ENCODE data around the gene MKI67. TPM values are rescaled to one million over a fixed set of nuclear protein-coding genes. Genes with fewer than 3 reads are reported as not detected.

Gene MKI67
- total and polyA plus RNA-seq, 2 donors (not counting 1 experiment from before 2014, with no cell fraction given), result 0.36 to 0.47 TPM

GRCh38 chr10:128097783-128098182, 28.4 kb downstream of the MKI67 start:
- DNase-seq (no peak), ATAC-seq (ENCODE audit: low read depth) (no peak)
- H3K9me3 Mint-ChIP-seq (ENCODE audit: insufficient read depth), result no peaks in the 10 kb centered on the region
- Histone ChIP-seq H3K27me3 (replicated peaks in 1 of 4; ENCODE audit: control extremely low read depth in 1 of 4, control insufficient read depth in 3 of 4, insufficient read depth in 4 of 4, low read length in 3 of 4) (no peaks in the 10 kb centered on the region), H3K36me3 (replicated peaks in 1 of 2; ENCODE audit: control extremely low read depth in 1 of 2, control insufficient read depth in 1 of 2, extremely low read depth in 1 of 2, insufficient read depth in 2 of 2, low read length in 1 of 2) (peaks cover 0 to 4% of the 10 kb centered on the region in 2 experiments), H3K27ac (ENCODE audit: low read length in 2 of 2) (no peak overlapping the region), H3K9ac (ENCODE audit: low read length) (no peak overlapping the region), H3K4me1 (ENCODE audit: control insufficient read depth in 2 of 2, insufficient read depth in 2 of 2, low read length in 2 of 2) (no peaks in the 10 kb centered on the region), H4K20me1 (ENCODE audit: control insufficient read depth, insufficient read depth, low read length, poor library complexity, severe bottlenecking) (no peaks in the 10 kb centered on the region), H3K4me3 (ENCODE audit: control extremely low read depth in 1 of 5, extremely low read depth in 1 of 5, insufficient read depth in 1 of 5, low read depth in 2 of 5, low read length in 4 of 5) (no peak overlapping the region), H2AFZ (ENCODE audit: insufficient read depth, low read depth, low read length, poor library complexity, severe bottlenecking) (no peak overlapping the region), H3K9me3 (ENCODE audit: control extremely low read depth in 1 of 3, control insufficient read depth in 2 of 3, insufficient read depth in 1 of 3, low read length in 2 of 3) (no peaks in the 10 kb centered on the region), H3K4me2 (replicated peaks; ENCODE audit: low read depth, low read length, poor library complexity, severe bottlenecking) (no peak overlapping the region), H3K79me2 (ENCODE audit: control insufficient read depth, insufficient read depth, low read length) (no peaks in the 10 kb centered on the region)
- no peaks in the 10 kb centered on the region for H3K27me3 Mint-ChIP-seq
- no peak overlapping the region for H3K4me3 Mint-ChIP-seq
- intact Hi-C loops (cut with micrococcal nuclease), result no loop called here
- POLR2A ChIA-PET, result no interaction called here
- H3K4me1 Mint-ChIP-seq, result peaks cover 12% of the 10 kb centered on the region
- no peak overlapping the region for H3K27ac Mint-ChIP-seq
- TF ChIP-seq EZH2 (IDR thresholded peaks at IDR 0.05; ENCODE audit: borderline replicate concordance, insufficient read depth, low read depth, low read length, poor library complexity, severe bottlenecking) (no peak), CTCF (IDR thresholded peaks at IDR 0.05) (no peak)
- CTCF ChIA-PET, result interaction anchor here (1.2 kb wide), 1 partner anchor 62 kb away, joined by 4 read pairs; no protein-coding TSS in a partner anchor
- 97% methylated on average over 8 of the region's 8 CpGs for WGBS (ENCODE audit: insufficient coverage)

GRCh38 chr10:128096486-128097199, 29.6 kb downstream of the MKI67 start:
- Histone ChIP-seq H3K27ac (ENCODE audit: low read length in 2 of 2) (no peak overlapping the region), H3K4me1 (ENCODE audit: control insufficient read depth in 2 of 2, insufficient read depth in 2 of 2, low read length in 2 of 2) (no peaks in the 10 kb centered on the region)
- H3K4me1 Mint-ChIP-seq, result peaks cover 12% of the 10 kb centered on the region

More at GRCh38 chr10:128096486-128097199, 29.6 kb downstream of the MKI67 start:
- H3K9me3 ChIP-seq (ENCODE audit: control extremely low read depth in 1 of 3, control insufficient read depth in 2 of 3, insufficient read depth in 1 of 3, low read length in 2 of 3), result no peaks in the 10 kb centered on the region
- CTCF ChIA-PET, result no interaction called here
- 98% methylated on average over 5 of the region's 5 CpGs for WGBS (ENCODE audit: insufficient coverage)
- no peaks in the 10 kb centered on the region for H3K9me3 Mint-ChIP-seq (ENCODE audit: insufficient read depth)
- no peaks in the 10 kb centered on the region for H3K79me2 ChIP-seq (ENCODE audit: control insufficient read depth, insufficient read depth, low read length)
- no peak overlapping the region for H3K4me3 Mint-ChIP-seq
- no peak overlapping the region for H3K9ac ChIP-seq (ENCODE audit: low read length)
- no peaks in the 10 kb centered on the region for H3K27me3 ChIP-seq (replicated peaks in 1 of 4; ENCODE audit: control extremely low read depth in 1 of 4, control insufficient read depth in 3 of 4, insufficient read depth in 4 of 4, low read length in 3 of 4)
- POLR2A ChIA-PET, result no interaction called here
- no peak overlapping the region for H3K4me2 ChIP-seq (replicated peaks; ENCODE audit: low read depth, low read length, poor library complexity, severe bottlenecking)
- peaks cover 0 to 4% of the 10 kb centered on the region in 2 experiments for H3K36me3 ChIP-seq (replicated peaks in 1 of 2; ENCODE audit: control extremely low read depth in 1 of 2, control insufficient read depth in 1 of 2, extremely low read depth in 1 of 2, insufficient read depth in 2 of 2, low read length in 1 of 2)
- H3K27me3 Mint-ChIP-seq, result no peaks in the 10 kb centered on the region
- H4K20me1 ChIP-seq (ENCODE audit: control insufficient read depth, insufficient read depth, low read length, poor library complexity, severe bottlenecking), result no peaks in the 10 kb centered on the region
- no peak overlapping the region for H2AFZ ChIP-seq (ENCODE audit: insufficient read depth, low read depth, low read length, poor library complexity, severe bottlenecking)
- no peak overlapping the region for H3K4me3 ChIP-seq (ENCODE audit: control extremely low read depth in 1 of 5, extremely low read depth in 1 of 5, insufficient read depth in 1 of 5, low read depth in 2 of 5, low read length in 4 of 5)
- no peak for ATAC-seq (ENCODE audit: low read depth)
- intact Hi-C loops (cut with micrococcal nuclease), result no loop called here
- no peak for DNase-seq
- H3K27ac Mint-ChIP-seq, result no peak overlapping the region
- TF ChIP-seq CTCF (IDR thresholded peaks at IDR 0.05) (no peak), EZH2 (IDR thresholded peaks at IDR 0.05; ENCODE audit: borderline replicate concordance, insufficient read depth, low read depth, low read length, poor library complexity, severe bottlenecking) (no peak)

Data from B cell (primary cell).